Tibial nerve (tissue), 4 donors: ENCODE measurements around the gene PLCB1.

Experiments used
- CTCF ChIP-seq, 5 experiments: fragments of 200-600 bp in 3 of 5; fragments of 450-650 bp in 2 of 5; sonication (generic) in 3 of 5; IDR thresholded peaks; one replicate each; pipeline ENCODE4 v1.5.1; 2016 to 2019; ENCODE audit warnings: antibody characterized with exemption in 5 of 5, mild to moderate bottlenecking in 3 of 5, moderate library complexity in 2 of 5
- EP300 ChIP-seq, 2 donors: sonication (generic); formaldehyde crosslinking; IDR thresholded peaks; one replicate each; pipeline ENCODE4 v1.6.1; 2017; ENCODE audit warnings: antibody characterized with exemption in 2 of 2, mild to moderate bottlenecking in 1 of 2
- POLR2A ChIP-seq, 2 donors: fragments of 450-650 bp; IDR thresholded peaks; one replicate each; pipeline ENCODE4 v1.6.1; 2017; ENCODE audit warnings: antibody characterized with exemption in 2 of 2, mild to moderate bottlenecking in 2 of 2, moderate library complexity in 2 of 2

GRCh38 chr20:8229090-8229489, 97.0 kb downstream of the PLCB1 start:
- TF ChIP-seq CTCF (IDR thresholded peaks at IDR 0.05), result no peak
- no peak for TF ChIP-seq POLR2A (IDR thresholded peaks at IDR 0.05)
- no peak for TF ChIP-seq EP300 (IDR thresholded peaks at IDR 0.05)
